ENCODE measurements around the gene PARS2. TPM values are rescaled to one million over a fixed set of nuclear protein-coding genes. Genes with fewer than 3 reads are reported as not detected.

PARS2 gene
- total and polyA plus RNA-seq, 2 experiments from 2014 or later, result 5.9 to 13.6 TPM

- no peak overlapping the region for H3K4me2 ChIP-seq
- DNase-seq (ENCODE audit: low spot score) (no peak), ATAC-seq (no peak)
- no peak overlapping the region for H3K4me3 Mint-ChIP-seq
- H3K4me1 ChIP-seq (ENCODE audit: insufficient read depth), result no peaks in the 10 kb centered on the region
- TF ChIP-seq EZH2phosphoT487 (IDR thresholded peaks at IDR 0.05; ENCODE audit: unreplicated experiment), result no peak
- TF ChIP-seq POLR2AphosphoS5 (IDR thresholded peaks at IDR 0.05; ENCODE audit: low read depth), result no peak
- TF ChIP-seq JUNB (IDR thresholded peaks at IDR 0.05; ENCODE audit: unreplicated experiment), result no peak
- TF ChIP-seq NANOG (IDR thresholded peaks at IDR 0.05; ENCODE audit: borderline replicate concordance), result no peak
- TF ChIP-seq ETS1 (IDR thresholded peaks at IDR 0.05), result no peak
- TF ChIP-seq STAT1 (IDR thresholded peaks at IDR 0.05; ENCODE audit: unreplicated experiment), result no peak
- no peak for TF ChIP-seq ZNF462 (CRISPR knock-in tag; IDR thresholded peaks at IDR 0.05)
- no peak for TF ChIP-seq EZH2 (IDR thresholded peaks at IDR 0.05; ENCODE audit: low read depth, unreplicated experiment)
- TF ChIP-seq ZNF114 (CRISPR knock-in tag; IDR thresholded peaks at IDR 0.05), result no peak
- TF ChIP-seq CREB1 (CRISPR knock-in tag; IDR thresholded peaks at IDR 0.05; ENCODE audit: low read depth), result no peak
- TF ChIP-seq ZNF331 (CRISPR knock-in tag; IDR thresholded peaks at IDR 0.05; ENCODE audit: low read depth), result no peak
- H3K9me2 ChIP-seq (ENCODE audit: insufficient read depth), result no peaks in the 10 kb centered on the region
- no peak overlapping the region for H2AFZ ChIP-seq
- no peaks in the 10 kb centered on the region for H3K4me1 Mint-ChIP-seq
- peaks cover 46% of the 10 kb centered on the region for H3K36me3 ChIP-seq (ENCODE audit: insufficient read depth)
- H3K27me3 ChIP-seq (ENCODE audit: insufficient read depth), result no peaks in the 10 kb centered on the region
- peaks cover 5% of the 10 kb centered on the region; the same call in 2 of the 3 replicates for H3K9me3 Mint-ChIP-seq
- H3K27ac Mint-ChIP-seq, result no peak overlapping the region
- H3K27ac ChIP-seq (ENCODE audit: low read depth), result no peak overlapping the region
- H3K4me3 ChIP-seq, result no peak overlapping the region
- no peaks in the 10 kb centered on the region for H4K20me1 ChIP-seq (replicated peaks; ENCODE audit: insufficient read depth)
- peaks cover 4% of the 10 kb centered on the region for H3K27me3 Mint-ChIP-seq (ENCODE audit: insufficient read depth, low read depth, poor library complexity)
- H3K79me2 ChIP-seq (replicated peaks; ENCODE audit: insufficient read depth), result no peaks in the 10 kb centered on the region
- peaks cover 74% of the 10 kb centered on the region for H3K36me3 Mint-ChIP-seq (ENCODE audit: low read depth)
- no peaks in the 10 kb centered on the region for H3F3A ChIP-seq (replicated peaks; ENCODE audit: low read depth)
Observed at GRCh38 chr1:54723985-54724384, 40.3 kb downstream of the PARS2 start.

Data from GM23338 (cell line).